Measurements from ENCODE around the gene LPAR5.

LPAR5 gene

DNA sequence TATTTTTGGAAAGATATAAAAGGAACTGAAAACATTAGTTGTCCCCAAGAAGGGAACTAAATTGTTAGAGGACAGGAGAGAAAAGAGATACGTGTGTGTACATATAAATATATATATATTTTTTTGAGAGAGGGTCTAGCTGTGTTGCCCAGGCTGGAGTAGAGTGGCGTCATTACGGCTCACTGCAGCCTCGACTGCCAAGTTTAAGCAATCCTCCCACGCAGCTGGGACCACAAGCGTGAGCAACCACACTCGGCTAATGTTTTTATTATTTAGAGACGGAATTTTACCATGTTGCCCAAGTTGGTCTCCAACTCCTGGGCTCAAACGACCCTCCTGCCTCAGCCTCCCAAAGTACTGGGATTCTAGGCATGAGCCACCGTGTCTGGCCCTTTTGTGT is 51.5 kb downstream of the LPAR5 start:
- no peaks in the 10 kb centered on the region for H3K27me3 ChIP-seq
- H3K4me2 ChIP-seq = no peak overlapping the region
- peaks cover 98 to 100% (median 99%) of the 10 kb centered on the region in 11 experiments for H3K36me3 ChIP-seq
- no peaks in the 10 kb centered on the region for H3K4me1 ChIP-seq
- H3K27ac ChIP-seq = no peak overlapping the region
- H3K9ac ChIP-seq = no peak overlapping the region; a peak in 2 of 22 replicates
- peaks cover 36 to 97% (median 86%) of the 10 kb centered on the region in 11 experiments for H4K20me1 ChIP-seq
- H3K9me3 ChIP-seq (replicated peaks in 1 of 11) = no peaks in the 10 kb centered on the region
- no peak for TF ChIP-seq Cebpa-rat (IDR thresholded peaks at IDR 0.05)
- no peak overlapping the region for H3K4me3 ChIP-seq

- Histone ChIP-seq H3K27me3 (no peaks in the 10 kb centered on the region), H3K4me2 (no peak overlapping the region), H4K20me1 (peaks cover 31 to 97% (median 73%) of the 10 kb centered on the region in 11 experiments), H3K27ac (no peak overlapping the region), H3K9ac (no peak overlapping the region), H3K4me3 (no peak overlapping the region), H3K9me3 (replicated peaks in 1 of 11) (no peaks in the 10 kb centered on the region), H3K4me1 (no peaks in the 10 kb centered on the region), H3K36me3 (peaks cover 98 to 100% (median 99%) of the 10 kb centered on the region in 11 experiments)
- no peak for TF ChIP-seq Cebpa-rat (IDR thresholded peaks at IDR 0.05)
Measured at GRCh38 chr12:6582959-6583358, 52.8 kb downstream of the LPAR5 start.

DNA sequence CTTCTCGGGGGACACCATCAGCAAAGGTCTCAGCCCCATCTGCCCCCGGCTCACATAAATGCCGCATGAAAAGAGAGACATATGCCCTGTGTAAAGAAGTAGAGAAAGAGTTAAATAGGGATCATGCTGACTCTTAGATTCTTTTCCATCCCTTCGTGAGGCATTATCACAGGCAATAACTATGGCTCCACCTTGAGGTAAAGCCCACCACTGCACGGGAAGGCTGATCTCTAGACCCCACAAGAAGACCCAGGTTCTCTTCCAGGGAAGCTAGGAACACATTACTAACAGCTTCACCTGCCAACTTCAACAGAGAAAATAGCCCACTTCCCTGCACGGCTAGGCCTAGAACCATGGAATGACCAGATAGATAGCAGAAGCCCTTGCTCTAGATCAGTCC is 53.6 kb downstream of the LPAR5 start:
- Histone ChIP-seq H3K4me1 (no peaks in the 10 kb centered on the region), H3K36me3 (peaks cover 98 to 100% (median 99%) of the 10 kb centered on the region in 11 experiments), H3K4me2 (no peak overlapping the region), H3K27me3 (no peaks in the 10 kb centered on the region), H3K9me3 (replicated peaks in 1 of 11) (no peaks in the 10 kb centered on the region), H3K4me3 (no peak overlapping the region), H3K9ac (no peak overlapping the region), H3K27ac (no peak overlapping the region), H4K20me1 (peaks cover 31 to 97% (median 71%) of the 10 kb centered on the region in 11 experiments)
- TF ChIP-seq Cebpa-rat (IDR thresholded peaks at IDR 0.05) = no peak

DNA sequence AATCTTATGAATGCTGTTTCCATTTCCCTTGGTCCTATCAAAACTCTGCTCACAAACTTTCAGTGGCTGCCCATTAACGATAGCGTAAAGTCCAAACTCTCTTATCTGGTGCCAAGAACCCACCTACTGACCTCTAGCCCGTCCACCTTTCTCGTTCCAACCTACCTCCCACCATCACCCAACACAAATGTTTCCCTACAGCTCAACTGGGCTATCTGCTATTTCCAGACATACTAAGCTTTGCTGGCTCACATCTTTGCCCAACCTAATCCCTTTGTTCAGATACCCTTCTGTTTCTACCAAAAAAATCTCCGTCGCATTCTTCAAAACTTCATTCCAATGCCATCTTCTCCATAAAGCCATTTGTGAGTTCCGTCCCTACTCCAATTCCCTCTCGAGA is 60.1 kb downstream of the LPAR5 start:
- no peak for TF ChIP-seq Cebpa-rat (IDR thresholded peaks at IDR 0.05)
- H3K4me2 ChIP-seq = no peak overlapping the region
- H3K27me3 ChIP-seq = no peaks in the 10 kb centered on the region
- H3K4me3 ChIP-seq = no peak overlapping the region
- H3K4me1 ChIP-seq = 0 out of 20 replicates have a peak, but pooled peaks cover 0 to under 1% (median 0%) of the 10 kb centered on the region in 10 experiments
- H3K9me3 ChIP-seq (replicated peaks in 1 of 11) = no peaks in the 10 kb centered on the region
- H3K36me3 ChIP-seq = peaks cover 98 to 100% (median 99%) of the 10 kb centered on the region in 11 experiments
- H3K27ac ChIP-seq = no peak overlapping the region
- no peak overlapping the region; a peak in 1 of 22 replicates for H3K9ac ChIP-seq
- H4K20me1 ChIP-seq = peaks cover 14 to 84% (median 34%) of the 10 kb centered on the region in 11 experiments; a peak in 17 of 22 replicates

GRCh38 chr12:6574576-6575295 is 61.0 kb downstream of the LPAR5 start:
- no peak overlapping the region for H3K27ac ChIP-seq
- no peak overlapping the region for H3K4me2 ChIP-seq
- H3K9me3 ChIP-seq (replicated peaks in 1 of 11) = no peaks in the 10 kb centered on the region
- no peak overlapping the region for H3K4me3 ChIP-seq
- no peaks in the 10 kb centered on the region for H3K27me3 ChIP-seq
- TF ChIP-seq Cebpa-rat (IDR thresholded peaks at IDR 0.05) = no peak
- H3K36me3 ChIP-seq = peaks cover 97 to 100% (median 99%) of the 10 kb centered on the region in 11 experiments
- peaks cover 10 to 84% (median 33%) of the 10 kb centered on the region in 11 experiments; a peak in 17 of 22 replicates for H4K20me1 ChIP-seq
- H3K9ac ChIP-seq = 0 out of 22 replicates have a peak overlapping the region, but pooled peaks of 1 of the 11 experiments have one; percentile 4
- peaks cover 0 to 5% (median 0%) of the 10 kb centered on the region in 10 experiments; a peak in 3 of 20 replicates for H3K4me1 ChIP-seq

GRCh38 chr12:6573001-6573400 is 62.8 kb downstream of the LPAR5 start:
- Histone ChIP-seq H3K4me1 (peaks cover 10 to 15% (median 11%) of the 10 kb centered on the region in 10 experiments; a peak in 19 of 20 replicates), H3K4me2 (no peak overlapping the region), H3K9me3 (replicated peaks in 1 of 11) (no peaks in the 10 kb centered on the region), H3K27ac (no peak overlapping the region), H3K4me3 (no peak overlapping the region), H4K20me1 (peaks cover 10 to 73% (median 32%) of the 10 kb centered on the region in 11 experiments; a peak in 17 of 22 replicates), H3K36me3 (peaks cover 90 to 94% (median 92%) of the 10 kb centered on the region in 11 experiments), H3K9ac (no peak overlapping the region), H3K27me3 (no peaks in the 10 kb centered on the region)
- no peak for TF ChIP-seq Cebpa-rat (IDR thresholded peaks at IDR 0.05)

DNA sequence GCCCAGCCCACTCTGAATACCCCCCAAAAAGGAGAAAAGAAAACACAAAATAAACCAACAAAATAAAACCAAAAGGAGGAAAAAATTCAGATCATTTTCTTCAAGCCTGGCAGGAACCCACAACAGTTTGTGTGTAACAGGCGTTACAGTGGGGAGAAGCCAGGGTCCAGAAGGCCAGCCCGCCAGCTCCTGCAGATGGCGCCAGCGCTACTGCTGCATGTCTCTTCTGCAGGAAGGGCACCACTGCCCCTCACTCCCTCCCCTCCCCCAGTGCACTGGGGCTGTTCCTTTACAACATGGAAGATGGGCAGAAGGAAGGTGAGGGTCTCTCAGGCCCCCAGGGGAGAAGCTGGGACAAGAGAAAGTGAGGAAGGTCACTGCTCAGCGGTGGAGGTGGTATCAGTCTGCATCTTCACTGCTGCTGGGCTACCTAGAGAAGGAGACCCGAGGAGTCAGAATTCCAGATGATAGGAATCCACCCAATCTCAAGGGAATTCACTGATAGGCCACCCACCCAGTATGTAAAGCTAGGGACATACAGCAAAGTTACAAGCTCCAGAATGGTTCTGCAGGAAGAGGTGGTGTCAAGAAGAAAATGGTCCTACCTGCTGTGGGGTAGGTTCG is 65.4 kb downstream of the LPAR5 start:
- Histone ChIP-seq H3K27ac (no peak overlapping the region), H3K9ac (0 out of 22 replicates have a peak overlapping the region, but pooled peaks of 1 of the 11 experiments have one; percentile 0), H3K27me3 (no peaks in the 10 kb centered on the region), H3K36me3 (peaks cover 77 to 86% (median 82%) of the 10 kb centered on the region in 11 experiments), H3K4me2 (no peak overlapping the region), H3K4me3 (no peak overlapping the region), H4K20me1 (peaks cover 10 to 75% (median 38%) of the 10 kb centered on the region in 11 experiments; a peak in 21 of 22 replicates), H3K4me1 (peaks cover 27 to 35% (median 30%) of the 10 kb centered on the region in 10 experiments), H3K9me3 (replicated peaks in 1 of 11) (no peaks in the 10 kb centered on the region)
- no peak for TF ChIP-seq Cebpa-rat (IDR thresholded peaks at IDR 0.05)

GRCh38 chr12:6569786-6570185 is 66.0 kb downstream of the LPAR5 start:
- Histone ChIP-seq H3K4me2 (peak overlapping the region in 1 of 11 experiments; percentile 92; a peak in 1 of 22 replicates), H3K36me3 (peaks cover 77 to 86% (median 82%) of the 10 kb centered on the region in 11 experiments), H4K20me1 (peaks cover 10 to 75% (median 40%) of the 10 kb centered on the region in 11 experiments; a peak in 20 of 22 replicates), H3K9ac (0 out of 22 replicates have a peak overlapping the region, but pooled peaks of 1 of the 11 experiments have one; percentile 1), H3K4me3 (no peak overlapping the region), H3K4me1 (peaks cover 27 to 40% (median 32%) of the 10 kb centered on the region in 10 experiments), H3K27me3 (no peaks in the 10 kb centered on the region), H3K9me3 (replicated peaks in 1 of 11) (no peaks in the 10 kb centered on the region), H3K27ac (no peak overlapping the region)
- TF ChIP-seq Cebpa-rat (IDR thresholded peaks at IDR 0.05) = no peak

- H3K9ac ChIP-seq = peak overlapping the region in 4 of 11 experiments; percentile 1 to 90 (median 82); a peak in 5 of 22 replicates
- no peaks in the 10 kb centered on the region for H3K27me3 ChIP-seq
- no peak for TF ChIP-seq Cebpa-rat (IDR thresholded peaks at IDR 0.05)
- H3K4me2 ChIP-seq = peak overlapping the region in 7 of 11 experiments; percentile 91 to 97 (median 95); a peak in 13 of 22 replicates
- H3K4me1 ChIP-seq = peaks cover 27 to 41% (median 32%) of the 10 kb centered on the region in 10 experiments
- no peak overlapping the region; a peak in 1 of 22 replicates for H3K27ac ChIP-seq
- H3K4me3 ChIP-seq = peak overlapping the region in 3 of 10 experiments; percentile 73 to 83 (median 75); a peak in 2 of 20 replicates
- H3K9me3 ChIP-seq (replicated peaks in 1 of 11) = no peaks in the 10 kb centered on the region
- peaks cover 77 to 86% (median 82%) of the 10 kb centered on the region in 11 experiments for H3K36me3 ChIP-seq
- peaks cover 8 to 75% (median 40%) of the 10 kb centered on the region in 11 experiments; a peak in 20 of 22 replicates for H4K20me1 ChIP-seq
Measured at GRCh38 chr12:6569312-6569711, 66.4 kb downstream of the LPAR5 start.

Measured in BLaER1 treated with 17β-estradiol and CSF1 and Interleukin-3, amounts not matched to agents 10 nM and 100 nM (cell line).